ENCODE results near the gene FUT1. TPM values are rescaled to one million over a fixed set of nuclear protein-coding genes. Genes with fewer than 3 reads are reported as not detected.
"Not testable (repeated sequence)": the region's sequence is repeated elsewhere in the genome, so short reads cannot be mapped to it uniquely, and the experiment has no call there.

Gene FUT1
- total RNA-seq, 2 experiments from 2014 or later: 0.03 TPM; not detected in 1

DNA sequence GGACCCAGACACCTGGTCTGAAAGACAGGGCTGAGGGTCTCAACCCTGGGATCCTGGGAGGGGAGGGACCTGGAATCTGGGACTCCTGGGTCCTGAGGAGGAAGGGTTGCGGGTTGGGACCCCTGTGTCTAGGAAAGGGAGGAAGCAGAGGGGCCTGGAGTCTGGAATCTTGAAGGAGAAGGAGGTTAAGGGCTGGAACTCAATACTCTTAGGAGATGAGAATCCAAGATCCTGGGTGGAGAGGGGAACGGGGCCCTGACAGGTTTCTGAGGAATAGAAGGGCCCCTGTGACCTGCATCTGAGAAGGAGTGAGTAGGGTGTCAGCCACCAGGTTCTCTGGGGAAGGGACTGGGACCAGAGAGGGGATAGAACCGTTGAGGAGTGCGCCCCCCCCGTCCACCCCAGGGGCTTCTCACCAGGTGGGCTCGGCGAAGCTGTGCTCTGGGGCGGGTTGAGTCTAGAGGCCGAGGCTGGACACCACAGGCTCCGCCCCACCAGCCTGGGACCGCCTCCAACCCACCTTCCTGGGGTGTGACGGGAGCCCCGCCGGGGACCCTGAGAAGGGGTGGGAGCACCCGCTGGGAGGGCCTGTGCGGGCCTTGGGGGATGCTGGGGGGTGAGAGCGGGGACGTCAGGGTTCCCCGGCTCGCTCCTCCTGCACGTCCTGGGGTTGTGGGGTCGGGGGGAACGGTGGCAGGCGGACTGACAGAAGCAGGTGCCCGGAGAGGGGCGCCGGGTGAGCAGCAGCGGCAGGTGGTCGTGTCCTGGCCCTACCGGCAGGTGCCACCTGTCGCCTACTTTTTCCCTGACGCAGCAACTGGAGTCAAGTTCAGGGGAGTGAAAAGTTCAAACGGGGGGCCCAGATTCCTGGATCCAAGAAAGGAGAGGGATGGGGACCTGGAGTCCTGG, 32.9 kb downstream of the FUT1 start, which contains the start of gene MAMSTR:
TSS of gene MAMSTR (minus strand) at position 463 of the 909 bp plus-strand sequence. CDS start 694 bp downstream, outside the sequence.
- peak within 1 kb of the TSS; percentile 67; the same call in 1 of the 2 replicates for H2AFZ ChIP-seq (ENCODE audit: low read length)
- H3K27ac ChIP-seq (ENCODE audit: low read depth, low read length, poor library complexity, severe bottlenecking): peak within 1 kb of the TSS; percentile 67
- POLR2A ChIA-PET: no interaction called here

DNA sequence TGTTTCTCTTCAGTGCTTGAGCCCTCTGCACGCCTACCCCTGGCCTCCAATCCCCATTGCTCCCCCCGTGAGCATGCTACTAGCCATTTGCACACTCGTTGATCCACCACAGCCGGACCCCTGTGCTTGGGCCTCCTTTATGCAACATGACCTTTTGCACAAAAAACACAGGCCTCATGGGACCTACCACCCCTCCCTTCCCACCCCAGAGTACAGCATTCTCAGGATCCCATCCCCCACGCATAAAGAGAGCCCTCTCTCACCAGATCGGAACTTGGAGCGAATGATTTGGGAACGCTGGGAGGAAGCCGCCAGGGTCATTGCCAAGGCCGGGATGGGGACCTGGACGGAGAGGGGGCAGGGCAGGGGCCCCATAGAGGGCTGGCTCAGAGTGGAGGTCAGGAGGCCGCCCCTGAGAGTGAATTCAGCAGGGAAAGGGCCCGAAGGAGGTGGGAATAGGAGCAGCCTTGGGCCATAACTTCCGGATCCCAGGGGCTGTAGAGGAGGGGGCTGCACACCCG, 33.7 kb downstream of the FUT1 start:
- no peak for DNase-seq (ENCODE audit: low spot score)
- H3K4me2 ChIP-seq (ENCODE audit: low read length): no peak overlapping the region
- POLR2A ChIA-PET: no interaction called here
- H3K36me3 ChIP-seq (ENCODE audit: insufficient read depth, low read length): no peaks in the 10 kb centered on the region
- no TSS peak for BruUV-seq (replicated peaks)
- no peak overlapping the region for H3K4me3 ChIP-seq (ENCODE audit: low read depth, low read length, poor library complexity, severe bottlenecking)
- H3K79me2 ChIP-seq (ENCODE audit: insufficient read depth, low read depth, low read length): no peaks in the 10 kb centered on the region
- no peak overlapping the region for H2AFZ ChIP-seq (ENCODE audit: low read length)
- CTCF ChIA-PET (ENCODE audit: unreplicated experiment): no interaction called here
- H4K20me1 ChIP-seq (ENCODE audit: insufficient read depth, low read length): no peaks in the 10 kb centered on the region
- H3K27ac ChIP-seq (ENCODE audit: low read depth, low read length, poor library complexity, severe bottlenecking): no peak overlapping the region
- intact Hi-C loops (cut with micrococcal nuclease; ENCODE audit: unreplicated experiment): no loop called here
- TF ChIP-seq EZH2phosphoT487 (IDR thresholded peaks at IDR 0.05; ENCODE audit: borderline replicate concordance, low read depth, low read length): no peak
- TF ChIP-seq, protein P1, sequence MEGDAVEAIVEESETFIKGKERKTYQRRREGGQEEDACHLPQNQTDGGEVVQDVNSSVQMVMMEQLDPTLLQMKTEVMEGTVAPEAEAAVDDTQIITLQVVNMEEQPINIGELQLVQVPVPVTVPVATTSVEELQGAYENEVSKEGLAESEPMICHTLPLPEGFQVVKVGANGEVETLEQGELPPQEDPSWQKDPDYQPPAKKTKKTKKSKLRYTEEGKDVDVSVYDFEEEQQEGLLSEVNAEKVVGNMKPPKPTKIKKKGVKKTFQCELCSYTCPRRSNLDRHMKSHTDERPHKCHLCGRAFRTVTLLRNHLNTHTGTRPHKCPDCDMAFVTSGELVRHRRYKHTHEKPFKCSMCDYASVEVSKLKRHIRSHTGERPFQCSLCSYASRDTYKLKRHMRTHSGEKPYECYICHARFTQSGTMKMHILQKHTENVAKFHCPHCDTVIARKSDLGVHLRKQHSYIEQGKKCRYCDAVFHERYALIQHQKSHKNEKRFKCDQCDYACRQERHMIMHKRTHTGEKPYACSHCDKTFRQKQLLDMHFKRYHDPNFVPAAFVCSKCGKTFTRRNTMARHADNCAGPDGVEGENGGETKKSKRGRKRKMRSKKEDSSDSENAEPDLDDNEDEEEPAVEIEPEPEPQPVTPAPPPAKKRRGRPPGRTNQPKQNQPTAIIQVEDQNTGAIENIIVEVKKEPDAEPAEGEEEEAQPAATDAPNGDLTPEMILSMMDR (conservative IDR thresholded peaks at IDR 0.05; ENCODE audit: low read length): no peak
- no peaks in the 10 kb centered on the region for H3K9me3 ChIP-seq (ENCODE audit: low read length)
- peaks cover 20% of the 10 kb centered on the region for H3K4me1 ChIP-seq (ENCODE audit: insufficient read depth, low read length, poor library complexity, severe bottlenecking)
- no peaks in the 10 kb centered on the region for H3K9me2 ChIP-seq (ENCODE audit: insufficient read depth, low read length)

More for the DNA sequence above, 32.9 kb downstream of the FUT1 start, which contains the start of gene MAMSTR:
- no peaks in the 10 kb centered on the region for H4K20me1 ChIP-seq (ENCODE audit: insufficient read depth, low read length)
- no TSS peak for BruUV-seq (replicated peaks)
- H3K9me3 ChIP-seq (ENCODE audit: low read length): no peaks in the 10 kb centered on the region
- no peaks in the 10 kb centered on the region for H3K36me3 ChIP-seq (ENCODE audit: insufficient read depth, low read length)
- H3K9me2 ChIP-seq (ENCODE audit: insufficient read depth, low read length): no peaks in the 10 kb centered on the region
- peaks cover 20% of the 10 kb centered on the region for H3K4me1 ChIP-seq (ENCODE audit: insufficient read depth, low read length, poor library complexity, severe bottlenecking)
- H3K4me3 ChIP-seq (ENCODE audit: low read depth, low read length, poor library complexity, severe bottlenecking): peak within 1 kb of the TSS; percentile 71
- CTCF ChIA-PET (ENCODE audit: unreplicated experiment): no interaction called here
- H3K4me2 ChIP-seq (ENCODE audit: low read length): peak within 1 kb of the TSS; percentile 85
- no peak for DNase-seq (ENCODE audit: low spot score)
- intact Hi-C loops (cut with micrococcal nuclease; ENCODE audit: unreplicated experiment): no loop called here
- no peak for TF ChIP-seq EZH2phosphoT487 (IDR thresholded peaks at IDR 0.05; ENCODE audit: borderline replicate concordance, low read depth, low read length)
- TF ChIP-seq, protein P1 (conservative IDR thresholded peaks at IDR 0.05; ENCODE audit: low read length): no peak
- no peaks in the 10 kb centered on the region for H3K79me2 ChIP-seq (ENCODE audit: insufficient read depth, low read depth, low read length)

DNA sequence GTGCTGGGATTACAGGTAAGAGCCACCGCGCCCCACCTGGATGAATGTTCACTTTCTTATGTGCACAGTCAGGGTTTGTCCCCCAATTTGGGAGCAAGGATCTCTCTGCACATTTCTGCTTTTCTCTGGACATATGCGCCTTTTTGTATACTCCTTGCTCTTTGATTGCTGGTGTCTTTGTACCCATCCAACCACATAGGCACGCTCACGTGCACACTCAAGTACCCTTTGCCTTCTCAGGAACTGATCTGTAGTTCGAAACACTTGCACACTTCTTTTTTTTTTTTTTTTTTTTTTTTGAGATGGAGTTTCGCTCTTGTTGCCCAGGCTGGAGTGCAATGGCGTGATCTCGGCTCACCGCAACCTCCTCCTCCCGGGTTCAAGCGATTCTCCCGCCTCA, 34.3 kb downstream of the FUT1 start:
- H3K79me2 ChIP-seq (ENCODE audit: insufficient read depth, low read depth, low read length); intact Hi-C loops (cut with micrococcal nuclease; ENCODE audit: unreplicated experiment); H3K9me3 ChIP-seq (ENCODE audit: low read length); CTCF ChIA-PET (ENCODE audit: unreplicated experiment); DNase-seq (ENCODE audit: low spot score); H2AFZ ChIP-seq (ENCODE audit: low read length); H3K4me3 ChIP-seq (ENCODE audit: low read depth, low read length, poor library complexity, severe bottlenecking); H3K4me2 ChIP-seq (ENCODE audit: low read length); H3K9me2 ChIP-seq (ENCODE audit: insufficient read depth, low read length); H3K27ac ChIP-seq (ENCODE audit: low read depth, low read length, poor library complexity, severe bottlenecking); BruUV-seq (replicated peaks); H4K20me1 ChIP-seq (ENCODE audit: insufficient read depth, low read length); POLR2A ChIA-PET; H3K36me3 ChIP-seq (ENCODE audit: insufficient read depth, low read length): not testable (repeated sequence)
- peaks cover 26% of the 10 kb centered on the region for H3K4me1 ChIP-seq (ENCODE audit: insufficient read depth, low read length, poor library complexity, severe bottlenecking)
